Right renal cortex interstitium (tissue), 3 donors: ENCODE measurements around the gene TMEM8B. TPM values are rescaled to one million over a fixed set of nuclear protein-coding genes. Genes with fewer than 3 reads are reported as not detected.
A peak's percentile ranks its signal among the peaks of the same experiment; 100 is the strongest.

Source experiments
- DNase-seq, 3 donors: peaks; one replicate each; pipeline ENCODE4 v3.0.0-alpha.2; 2013; ENCODE audit warnings: low read depth in 3 of 3, low spot score in 2 of 3
- polyA plus RNA-seq, 3 donors: library from polyadenylated mRNA; unstranded; fragments of 120-200 nt; gene quantifications; one replicate each; pipeline ENCODE4 v1.2.1, GENCODE V29; 2013; ENCODE audit not compliant: insufficient read length in 3 of 3

TMEM8B gene, protein sequence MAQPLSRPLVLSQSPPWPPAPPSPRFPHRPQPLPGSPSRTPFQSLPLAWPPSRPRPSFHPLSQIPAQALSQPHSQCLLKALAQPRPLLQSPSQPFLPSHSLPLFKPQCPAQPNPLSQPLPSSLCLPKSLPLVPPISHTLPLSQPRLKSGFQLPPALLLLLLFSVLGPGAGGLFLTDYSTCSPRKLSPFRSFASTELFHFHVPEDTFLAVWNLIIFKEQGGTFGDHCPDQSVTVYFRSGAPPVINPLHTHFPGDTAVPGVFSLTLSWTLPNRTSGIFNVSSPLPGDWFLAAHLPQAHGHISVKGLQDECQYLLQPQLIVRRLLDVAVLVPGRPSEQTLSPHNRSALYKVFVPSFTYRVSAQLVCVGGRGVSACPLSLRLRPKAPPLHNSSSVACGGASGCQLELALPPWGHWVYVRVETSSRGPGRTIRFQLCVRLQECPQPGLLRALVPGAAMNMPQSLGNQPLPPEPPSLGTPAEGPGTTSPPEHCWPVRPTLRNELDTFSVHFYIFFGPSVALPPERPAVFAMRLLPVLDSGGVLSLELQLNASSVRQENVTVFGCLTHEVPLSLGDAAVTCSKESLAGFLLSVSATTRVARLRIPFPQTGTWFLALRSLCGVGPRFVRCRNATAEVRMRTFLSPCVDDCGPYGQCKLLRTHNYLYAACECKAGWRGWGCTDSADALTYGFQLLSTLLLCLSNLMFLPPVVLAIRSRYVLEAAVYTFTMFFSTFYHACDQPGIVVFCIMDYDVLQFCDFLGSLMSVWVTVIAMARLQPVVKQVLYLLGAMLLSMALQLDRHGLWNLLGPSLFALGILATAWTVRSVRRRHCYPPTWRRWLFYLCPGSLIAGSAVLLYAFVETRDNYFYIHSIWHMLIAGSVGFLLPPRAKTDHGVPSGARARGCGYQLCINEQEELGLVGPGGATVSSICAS
- 10 to 100 TPM; 21.0 to 25.3 (median 21.5) TPM for polyA plus RNA-seq

DNA sequence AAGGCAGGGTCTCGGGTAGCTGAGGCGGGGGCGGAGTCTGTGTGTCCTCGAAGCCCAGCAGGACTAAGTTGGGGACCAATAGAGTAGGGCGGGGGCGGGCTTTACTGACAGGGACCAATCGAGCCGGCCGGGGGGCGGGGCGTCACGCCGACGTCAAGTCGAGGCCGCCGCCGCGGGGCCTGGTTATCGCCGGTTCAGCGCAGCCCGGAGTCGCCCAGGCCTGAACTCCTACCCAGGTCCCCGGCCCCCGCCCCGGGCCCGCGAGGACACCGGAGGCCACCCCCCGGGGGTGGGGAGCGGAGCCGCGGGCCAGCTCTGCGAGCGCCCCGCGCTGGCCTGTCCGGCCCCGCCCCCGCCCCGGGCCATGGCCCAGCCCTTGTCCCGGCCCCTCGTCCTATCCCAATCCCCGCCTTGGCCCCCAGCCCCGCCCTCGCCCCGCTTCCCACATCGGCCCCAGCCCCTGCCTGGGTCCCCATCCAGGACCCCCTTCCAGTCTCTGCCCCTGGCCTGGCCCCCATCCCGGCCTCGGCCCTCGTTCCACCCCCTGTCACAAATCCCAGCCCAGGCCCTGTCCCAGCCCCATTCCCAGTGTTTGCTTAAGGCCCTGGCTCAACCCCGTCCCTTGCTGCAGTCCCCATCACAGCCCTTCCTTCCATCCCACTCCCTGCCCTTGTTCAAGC lies at the start of gene TMEM8B:
Gene TMEM8B, plus strand, starts transcription at position 145 of the 680 bp plus-strand sequence. Its CDS starts 220 bp downstream, at position 365.
- peak in 2 of 3 donors; percentile 89 to 91 for DNase-seq

DNA sequence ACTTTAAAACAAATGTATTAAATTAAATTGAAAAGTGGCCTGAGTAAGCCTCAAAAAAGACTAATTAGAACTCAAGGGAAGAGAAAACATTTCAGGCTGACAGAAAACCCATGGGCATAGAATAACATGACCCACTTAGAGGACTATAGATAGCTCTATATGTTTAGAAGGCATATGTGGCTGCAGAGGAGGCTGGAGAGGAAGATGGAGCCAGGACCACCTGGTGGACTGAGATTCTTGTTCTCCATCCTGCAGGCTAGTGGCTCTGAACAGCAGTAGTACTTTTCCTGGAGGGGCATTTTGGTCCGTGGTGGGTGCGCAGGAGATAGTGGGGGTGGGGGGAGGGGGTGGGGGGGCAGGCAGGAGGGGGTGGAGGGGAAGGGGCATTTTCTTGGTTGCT lies 48.0 kb upstream of the TMEM8B start:
- DNase-seq: no peak

DNA sequence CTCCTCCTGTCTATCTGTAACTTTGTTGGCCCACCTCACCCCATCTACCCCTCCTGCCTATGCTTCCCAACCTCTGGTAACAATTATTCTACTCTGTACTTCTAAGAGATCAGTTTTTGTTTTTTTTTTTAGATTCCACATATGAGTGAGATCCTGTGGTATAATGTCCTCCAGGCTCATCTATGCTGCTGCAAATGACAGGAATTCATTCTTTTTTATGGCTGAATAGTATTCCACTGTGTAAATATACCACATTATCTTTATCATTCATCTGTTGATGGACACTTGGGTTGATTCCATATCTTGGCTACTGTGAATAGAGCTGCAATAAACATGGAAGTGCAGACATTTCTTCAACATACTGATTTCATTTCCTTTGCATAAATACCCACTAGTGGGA lies 45.6 kb upstream of the TMEM8B start:
- no peak for DNase-seq

DNA sequence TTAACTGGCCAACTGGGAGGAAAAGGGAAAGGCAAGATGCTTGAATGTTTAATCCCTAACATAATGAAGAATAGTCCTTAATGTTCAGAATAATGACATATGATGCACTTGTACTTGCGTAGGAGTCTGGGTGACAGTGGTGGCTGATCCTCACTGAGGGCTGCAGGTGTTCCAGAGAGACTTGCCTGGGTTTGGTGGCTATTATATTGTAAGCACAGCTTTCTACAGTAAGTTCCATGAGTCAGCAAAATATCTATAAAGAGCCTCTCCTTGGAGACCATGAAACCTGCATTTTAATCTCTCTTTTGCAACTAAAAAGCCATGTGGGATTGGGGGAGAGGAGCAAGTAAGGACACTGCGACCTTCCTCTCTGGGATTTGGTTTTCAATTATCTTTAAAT lies 39.5 kb upstream of the TMEM8B start:
- no peak for DNase-seq

DNA sequence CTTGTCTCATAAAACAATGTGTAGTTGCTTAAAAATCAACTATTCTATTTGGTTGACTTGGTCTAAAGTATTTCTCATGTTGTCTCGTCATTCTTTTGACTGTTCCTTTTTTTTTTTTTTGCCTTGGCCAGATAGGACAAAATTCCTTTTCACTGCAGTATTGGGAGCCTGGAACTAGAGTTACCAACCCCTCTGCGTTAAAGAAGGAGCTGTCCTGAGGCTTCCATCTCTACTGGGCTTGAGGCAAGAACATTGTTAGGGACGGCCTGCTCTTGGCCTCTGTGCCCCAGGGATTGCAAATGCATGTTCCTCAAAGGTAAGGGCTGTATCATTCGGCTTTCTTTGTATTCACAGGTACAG lies 39.0 kb upstream of the TMEM8B start:
- no peak for DNase-seq

DNA sequence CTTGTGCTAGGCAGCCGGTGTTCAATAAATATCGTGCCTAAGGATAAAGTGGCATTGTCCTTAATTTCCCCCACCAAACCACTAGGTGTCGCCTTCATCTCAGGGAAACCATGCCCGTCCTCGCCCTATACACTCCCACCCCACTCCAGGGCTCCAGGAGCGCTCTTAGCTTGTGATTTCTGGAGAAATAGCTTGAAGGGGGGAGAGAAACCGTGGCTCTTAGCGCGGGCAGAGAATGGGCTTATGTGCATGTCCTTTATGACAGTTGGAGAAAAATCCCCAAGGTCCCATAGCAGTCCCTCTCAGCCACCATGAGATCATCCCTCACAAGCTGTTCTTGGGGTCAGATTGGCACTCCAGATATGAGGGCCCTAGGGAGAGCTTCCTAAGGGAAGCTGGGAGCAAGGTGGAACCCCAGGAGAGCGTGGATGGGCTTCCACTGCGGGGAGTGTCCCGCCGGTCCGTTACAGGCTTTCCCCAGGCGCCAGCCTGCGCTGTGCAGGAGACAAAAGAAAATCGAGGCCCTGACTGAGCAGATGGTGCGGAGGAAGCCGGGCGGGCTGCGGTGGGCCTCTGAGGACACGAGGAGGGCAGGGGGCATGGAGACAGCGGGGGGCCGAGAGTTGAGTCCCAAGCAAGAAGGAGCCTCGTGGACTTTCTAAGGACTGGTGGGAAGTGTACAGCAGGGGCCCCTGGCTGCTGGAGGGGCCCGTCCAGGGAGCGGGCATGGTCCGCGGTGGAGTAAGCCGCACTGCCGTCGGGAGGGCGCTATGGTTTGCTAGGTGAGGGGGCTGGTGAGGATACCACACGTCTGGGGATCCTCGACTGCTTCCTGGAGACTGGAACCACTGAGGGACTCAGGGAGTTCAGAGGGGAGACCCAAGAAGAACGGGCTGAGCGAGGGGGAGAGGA lies 38.4 kb upstream of the TMEM8B start:
- peak in 2 of 3 donors; percentile 66 to 74 for DNase-seq

DNA sequence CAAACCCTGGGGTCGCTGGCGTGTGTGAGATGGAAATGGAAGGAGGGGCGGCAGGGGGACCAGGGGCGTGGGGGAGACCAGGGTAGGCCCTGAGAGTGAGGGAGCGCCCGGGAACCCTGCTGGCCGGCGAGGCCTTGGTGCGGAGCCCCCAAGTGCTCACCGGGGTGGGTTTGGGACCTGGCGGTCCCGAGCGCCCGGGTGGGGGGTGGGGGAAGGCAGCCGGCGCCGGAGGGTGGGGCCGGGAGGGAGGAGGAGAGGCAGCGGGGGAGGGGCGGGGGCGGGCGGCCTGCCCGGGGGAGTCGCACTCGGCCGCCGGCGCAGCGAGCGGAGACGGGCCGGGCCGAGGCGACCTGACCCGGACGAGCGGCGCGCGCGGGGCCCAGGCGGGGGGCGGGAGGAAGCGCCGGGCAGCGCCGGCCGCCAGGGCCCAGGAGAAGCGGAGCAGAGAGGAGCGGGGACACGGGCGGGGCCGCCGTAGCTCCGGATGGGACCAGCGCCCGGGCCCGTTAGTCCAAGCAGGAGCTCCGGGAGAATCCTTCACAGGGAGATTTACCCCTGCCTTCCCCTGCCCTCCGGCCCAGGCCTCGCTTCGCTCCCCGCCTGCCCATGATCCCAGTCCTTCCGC lies 37.6 kb upstream of the TMEM8B start, which contains the start of gene NPR2:
Gene NPR2, plus strand, starts transcription at position 295 of the 625 bp plus-strand sequence. CDS start 818 bp downstream, outside the sequence.
- no peak for DNase-seq

DNA sequence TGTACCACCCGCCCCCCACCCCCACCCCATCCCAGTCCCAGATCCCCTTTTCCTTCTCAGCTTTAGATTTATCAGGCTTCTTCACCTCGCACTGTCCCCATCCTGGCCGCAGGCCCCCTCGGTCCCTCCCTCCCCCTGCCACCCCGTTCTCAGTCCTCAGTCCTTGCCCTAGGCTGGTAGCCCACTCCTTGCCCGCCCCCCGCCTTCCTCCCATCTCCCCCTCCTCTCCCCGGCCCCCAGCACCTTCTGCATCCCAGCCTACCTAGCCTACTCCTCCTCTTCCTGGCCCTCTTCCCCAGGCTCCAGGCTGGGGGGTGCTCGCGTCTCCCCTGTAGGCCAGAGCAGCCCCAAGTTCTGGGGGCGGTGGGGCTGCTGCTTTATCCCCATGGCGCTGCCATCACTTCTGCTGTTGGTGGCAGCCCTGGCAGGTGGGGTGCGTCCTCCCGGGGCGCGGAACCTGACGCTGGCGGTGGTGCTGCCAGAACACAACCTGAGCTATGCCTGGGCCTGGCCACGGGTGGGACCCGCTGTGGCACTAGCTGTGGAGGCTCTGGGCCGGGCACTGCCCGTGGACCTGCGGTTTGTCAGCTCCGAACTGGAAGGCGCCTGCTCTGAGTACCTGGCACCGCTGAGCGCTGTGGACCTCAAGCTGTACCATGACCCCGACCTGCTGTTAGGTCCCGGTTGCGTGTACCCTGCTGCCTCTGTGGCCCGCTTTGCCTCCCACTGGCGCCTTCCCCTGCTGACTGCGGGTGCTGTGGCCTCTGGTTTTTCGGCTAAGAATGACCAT lies 36.8 kb upstream of the TMEM8B start:
- DNase-seq: no peak

DNA sequence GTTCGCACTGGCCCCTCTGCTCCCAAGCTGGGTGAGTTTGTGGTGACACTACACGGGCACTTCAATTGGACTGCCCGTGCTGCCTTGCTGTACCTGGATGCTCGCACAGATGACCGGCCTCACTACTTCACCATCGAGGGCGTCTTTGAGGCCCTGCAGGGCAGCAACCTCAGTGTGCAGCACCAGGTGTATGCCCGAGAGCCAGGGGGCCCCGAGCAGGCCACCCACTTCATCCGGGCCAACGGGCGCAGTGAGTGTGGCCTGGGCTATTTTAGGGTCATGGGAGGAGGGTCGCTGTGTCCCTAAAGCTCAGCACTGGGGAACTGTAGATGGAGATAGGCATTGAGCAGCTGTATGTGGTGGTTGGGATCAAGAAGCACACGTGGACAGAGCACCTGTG lies 36.2 kb upstream of the TMEM8B start:
- DNase-seq: no peak

DNA sequence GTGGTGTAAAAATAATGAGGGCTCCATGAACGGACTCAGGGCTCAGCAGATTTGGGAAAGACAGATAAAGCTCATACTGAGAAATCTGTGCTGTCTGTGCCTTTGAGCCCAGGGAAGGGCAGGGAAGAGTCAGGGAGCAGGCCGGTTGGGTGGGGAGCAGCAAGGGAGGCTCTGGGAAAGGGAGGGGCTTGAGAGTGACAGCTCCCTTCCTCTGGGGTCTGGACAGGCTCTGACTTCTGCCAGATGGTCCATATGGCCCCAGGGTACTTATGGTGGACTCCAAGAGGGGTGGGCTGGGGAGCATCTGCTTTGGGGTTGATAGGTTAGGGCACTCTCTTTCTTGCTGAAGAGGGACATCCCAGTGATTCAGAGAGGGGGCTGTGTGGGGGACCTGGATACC lies 35.6 kb upstream of the TMEM8B start:
- DNase-seq: no peak

DNA sequence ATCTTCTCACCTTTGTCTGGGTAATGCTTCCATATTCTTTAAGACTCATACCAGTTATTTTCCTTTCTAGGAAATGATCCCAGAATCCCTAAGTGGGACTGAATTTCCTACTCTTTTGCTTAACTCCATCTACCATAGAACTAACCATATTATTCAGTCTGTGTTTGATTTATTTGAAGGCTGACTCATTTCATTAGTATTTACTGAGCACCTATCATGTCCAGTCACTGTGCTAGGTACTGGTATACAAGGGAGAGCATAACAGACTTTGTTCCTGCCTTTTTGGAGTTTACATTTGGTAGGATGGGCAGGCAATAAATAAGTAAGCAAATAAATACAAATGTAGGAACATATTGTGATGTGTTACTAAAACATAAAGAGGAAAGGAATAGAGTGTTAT lies 33.3 kb upstream of the TMEM8B start:
- no peak for DNase-seq

DNA sequence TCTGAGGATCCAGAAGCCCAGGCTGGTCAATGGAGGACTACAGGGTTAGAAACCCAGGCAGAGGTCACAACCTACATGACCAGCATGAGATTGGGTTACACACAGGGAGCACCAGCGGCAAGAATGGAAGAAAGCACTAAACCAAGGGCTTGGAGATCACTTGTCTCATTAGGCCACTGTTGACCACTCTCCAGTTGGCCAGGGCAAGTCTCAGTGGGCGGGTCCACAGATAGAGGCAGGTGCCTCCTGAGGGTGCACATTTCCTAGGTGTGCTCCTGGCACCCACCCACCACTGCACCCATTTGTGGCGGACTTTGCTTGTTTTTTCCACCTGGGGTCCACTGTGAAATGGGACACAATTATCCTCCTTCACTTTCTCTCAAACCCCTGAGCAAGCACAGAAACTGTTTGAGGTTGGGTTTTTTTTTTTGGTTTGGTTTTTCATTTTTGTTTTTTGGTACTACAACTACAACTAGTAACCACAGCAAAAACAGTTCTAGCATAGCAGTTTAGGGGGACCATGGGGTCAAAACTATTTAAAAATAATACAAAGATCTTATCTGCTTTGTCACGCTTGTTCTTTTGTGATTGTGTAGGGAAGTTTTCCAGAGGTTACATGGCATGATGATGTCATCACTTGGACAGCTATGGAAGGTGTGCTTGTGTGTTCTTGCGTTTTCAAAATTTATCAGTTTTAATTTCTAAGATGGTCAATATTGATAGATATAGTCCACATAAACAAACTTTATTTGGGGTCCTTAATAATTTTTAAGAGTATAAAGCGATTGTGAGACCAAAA lies 31.5 kb upstream of the TMEM8B start:
- no peak for DNase-seq

DNA sequence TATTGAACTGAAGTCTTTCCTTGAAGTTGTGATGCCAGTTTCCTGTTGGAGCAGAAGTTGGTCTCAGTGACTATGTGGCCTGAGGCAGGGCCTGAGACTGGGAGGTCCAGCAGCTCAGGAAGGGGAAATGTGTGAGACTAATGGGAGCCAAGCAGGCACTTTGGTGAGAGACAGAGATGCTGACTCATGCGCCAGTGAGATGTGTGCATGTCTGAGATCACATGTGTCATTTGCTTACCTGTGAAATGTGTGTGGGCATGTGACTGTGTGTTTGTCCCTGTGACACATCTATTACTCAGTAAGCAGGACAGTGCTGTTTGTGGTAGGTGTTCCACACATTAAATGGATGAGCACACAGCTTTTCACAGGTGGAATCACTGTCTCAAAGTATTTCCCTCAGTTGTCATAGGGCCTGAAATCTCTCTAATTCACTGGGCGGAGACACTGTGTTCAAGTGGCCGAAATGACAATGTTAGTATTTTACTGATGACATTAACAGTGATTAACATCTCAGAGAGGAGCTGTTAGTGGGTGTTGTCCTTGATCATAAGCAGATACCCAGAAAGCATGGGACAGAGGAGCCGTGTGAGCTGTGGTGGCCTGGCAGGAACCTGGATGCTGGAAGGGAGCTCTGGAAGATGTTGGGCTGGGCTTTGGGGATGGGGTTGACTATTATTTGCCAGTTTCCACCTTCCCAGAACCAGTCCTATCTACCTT lies 30.2 kb upstream of the TMEM8B start:
- DNase-seq: no peak

DNA sequence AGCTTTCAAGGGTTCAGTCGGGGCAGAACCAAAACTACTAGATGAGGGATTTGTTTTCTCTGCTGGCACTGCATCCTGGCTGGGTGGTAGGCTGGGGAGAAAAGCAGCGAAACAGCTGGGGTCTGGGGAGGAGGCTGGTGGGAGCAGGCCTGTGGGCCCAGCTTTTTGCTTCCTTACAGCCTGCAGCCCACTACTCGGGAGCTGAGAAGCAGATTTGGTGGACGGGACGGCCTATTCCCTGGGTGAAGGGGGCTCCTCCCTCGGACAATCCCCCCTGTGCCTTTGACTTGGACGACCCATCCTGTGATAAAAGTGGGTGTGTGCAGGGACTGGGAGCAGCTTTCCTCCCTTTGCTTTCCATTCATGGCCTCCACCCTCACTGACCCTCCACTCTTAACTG lies 28.5 kb upstream of the TMEM8B start:
- no peak for DNase-seq

DNA sequence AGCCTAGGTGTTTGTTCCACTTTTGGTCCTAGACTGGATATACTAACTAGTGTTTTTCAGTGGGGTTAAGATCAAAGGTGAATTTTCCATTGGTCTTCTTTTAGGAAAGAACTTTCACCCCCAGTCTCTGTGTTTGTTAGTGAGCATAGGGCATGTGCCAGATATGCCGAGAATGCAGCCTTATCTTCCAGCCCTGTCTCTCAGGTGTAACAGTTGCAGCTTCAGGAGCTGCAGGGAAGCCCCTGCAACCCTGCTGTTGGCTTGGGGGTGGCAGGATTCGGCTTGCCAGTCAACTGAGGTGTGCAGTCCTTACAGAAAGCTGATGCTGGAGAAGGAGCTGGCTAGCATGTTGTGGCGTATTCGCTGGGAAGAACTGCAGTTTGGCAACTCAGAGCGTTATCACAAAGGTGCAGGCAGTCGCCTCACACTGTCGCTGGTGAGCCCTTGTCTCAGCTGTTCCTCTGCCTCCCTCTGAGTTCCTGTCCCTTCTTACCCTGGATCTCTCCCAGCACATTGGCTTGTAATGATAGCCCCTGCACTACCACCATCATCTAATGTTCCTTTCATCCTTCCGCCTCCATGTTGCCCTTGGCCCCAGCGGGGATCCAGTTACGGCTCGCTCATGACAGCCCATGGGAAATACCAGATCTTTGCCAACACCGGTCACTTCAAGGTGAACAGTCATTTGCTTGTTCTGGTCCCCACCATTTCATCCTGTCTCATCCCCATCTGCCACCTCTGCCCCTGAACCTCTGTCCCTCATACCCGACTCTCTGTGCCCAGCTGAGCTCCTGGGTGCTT lies 27.5 kb upstream of the TMEM8B start:
- no peak for DNase-seq

DNA sequence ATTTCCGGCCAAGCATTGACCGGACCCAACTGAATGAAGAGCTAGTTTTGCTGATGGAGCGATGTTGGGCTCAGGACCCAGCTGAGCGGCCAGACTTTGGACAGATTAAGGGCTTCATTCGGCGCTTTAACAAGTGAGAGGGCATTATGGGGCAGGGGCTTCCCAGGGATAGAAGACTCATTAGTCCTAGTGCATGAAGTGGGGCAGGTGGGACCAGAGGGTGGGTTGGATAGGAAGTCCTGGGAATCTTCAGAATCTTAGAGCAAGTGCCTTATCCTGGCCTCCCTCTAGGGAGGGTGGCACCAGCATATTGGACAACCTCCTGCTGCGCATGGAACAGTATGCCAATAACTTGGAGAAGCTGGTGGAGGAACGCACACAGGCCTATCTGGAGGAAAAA lies 22.9 kb upstream of the TMEM8B start:
- DNase-seq: no peak
